Measurements from ENCODE around the gene SDC3. TPM values are rescaled to one million over a fixed set of nuclear protein-coding genes. Genes with fewer than 3 reads are reported as not detected.

The SDC3 gene
- total and polyA plus RNA-seq, 2 of the 8 experiments (the other 6 are each of a cell fraction or from before 2014, with no cell fraction given), result 7.0 to 27.0 TPM

GRCh38 chr1:30879940-30880677 lies 28.4 kb downstream of the SDC3 start:
- Histone ChIP-seq H3K56ac (replicated peaks; ENCODE audit: insufficient read length, low read depth, low read length) (no peak overlapping the region), H3K79me2 (ENCODE audit: control insufficient read depth in 1 of 2, insufficient read depth in 2 of 2, low read length in 2 of 2) (no peaks in the 10 kb centered on the region; a peak in 1 of 4 replicates), H3K4ac (replicated peaks; ENCODE audit: insufficient read length, low read depth, low read length) (no peak overlapping the region), H3K79me1 (ENCODE audit: low read depth, low read length) (peaks cover 13% of the 10 kb centered on the region), H3K23me2 (ENCODE audit: low read depth, low read length) (no peaks in the 10 kb centered on the region), H2BK5ac (ENCODE audit: low read depth, low read length) (no peak overlapping the region; the same call in 1 of the 2 replicates), H3K4me2 (ENCODE audit: insufficient read depth in 1 of 2, low read depth in 2 of 2, low read length in 2 of 2) (peak overlapping the region in 1 of 2 experiments; percentile 25; a peak in 2 of 4 replicates), H3K27ac (ENCODE audit: low read depth, low read length) (no peak overlapping the region), H3K9me3 (ENCODE audit: insufficient read depth in 2 of 2, low read depth in 1 of 2, low read length in 1 of 2) (no peaks in the 10 kb centered on the region; a peak in 1 of 4 replicates), H4K20me1 (replicated peaks in 1 of 2; ENCODE audit: control insufficient read depth in 1 of 2, insufficient read depth in 2 of 2, low read length in 2 of 2) (peaks cover 9 to 14% of the 10 kb centered on the region in 2 experiments), H3K14ac (ENCODE audit: insufficient read length) (no peak overlapping the region), H3K4me1 (replicated peaks in 1 of 4; ENCODE audit: control insufficient read depth in 3 of 4, insufficient read depth in 4 of 4, low read length in 3 of 4) (peaks cover 3 to 19% (median 9%) of the 10 kb centered on the region in 4 experiments), H4K5ac (ENCODE audit: insufficient read length, low read depth, low read length) (no peak overlapping the region), H3K18ac (ENCODE audit: extremely low read depth, low read length) (no peak overlapping the region), H3K9ac (replicated peaks in 1 of 4; ENCODE audit: extremely low read depth in 1 of 4, low read depth in 3 of 4, low read length in 3 of 4) (no peak overlapping the region), H4K8ac (ENCODE audit: extremely low read depth, insufficient read depth, low read length) (no peak overlapping the region), H2BK20ac (ENCODE audit: low read length) (no peak overlapping the region), H3K23ac (ENCODE audit: insufficient read length) (no peak overlapping the region), H4K91ac (replicated peaks; ENCODE audit: insufficient read length, low read length) (no peak overlapping the region), H3K27me3 (replicated peaks in 1 of 4; ENCODE audit: control insufficient read depth in 3 of 4, extremely low read depth in 1 of 4, insufficient read depth in 3 of 4, low read length in 3 of 4) (no peaks in the 10 kb centered on the region), H3K4me3 (ENCODE audit: extremely low read depth in 1 of 4, insufficient read depth in 2 of 4, low read depth in 3 of 4, low read length in 4 of 4) (no peak overlapping the region), H2AK5ac (ENCODE audit: low read depth, low read length) (0 out of 2 replicates have a peak overlapping the region, but pooled peaks have one; percentile 15), H2BK15ac (ENCODE audit: low read length) (no peak overlapping the region), H3K36me3 (ENCODE audit: control insufficient read depth in 2 of 4, insufficient read depth in 4 of 4, low read length in 3 of 4) (no peaks in the 10 kb centered on the region), H2BK12ac (ENCODE audit: low read depth, low read length) (no peak overlapping the region), H2AFZ (ENCODE audit: low read length) (no peak overlapping the region), H2BK120ac (replicated peaks; ENCODE audit: low read depth, low read length) (no peak overlapping the region)
- CTCF ChIA-PET (ENCODE audit: partially characterized antibody), result interaction anchor here (0.6 to 2.1 kb wide), 11 partner anchors 9 to 1193 kb away, joined by 3 to 12 read pairs (median 3); partner anchors contain the start of gene TMEM39B
- POLR2A ChIA-PET (ENCODE audit: partially characterized antibody), result interaction anchor here (0.6 to 2.0 kb wide), 9 partner anchors 9 to 41 kb away, joined by 3 to 6 read pairs (median 4); no protein-coding TSS in a partner anchor
- FAIRE-seq (peak; percentile 74), DNase-seq (ENCODE audit: low read depth in 1 of 2, low spot score in 2 of 2) (no peak)
- 54% methylated on average over 15 of the region's 17 CpGs; no CpG with 5 or more reads in 1 of the 2 experiments for WGBS, 2 experiments (ENCODE audit: extremely low coverage in 1 of 2, insufficient coverage in 1 of 2, insufficient read length in 1 of 2, insufficient replicate concordance in 2 of 2, low coverage in 1 of 2, low lambda C conversion rate in 2 of 2, missing lambda C conversion rate in 1 of 2)
